Kidney (tissue), 14 donors: ENCODE measurements around the gene KLHDC7B. TPM values are rescaled to one million over a fixed set of nuclear protein-coding genes. Genes with fewer than 3 reads are reported as not detected.

Experiments used
- DNase-seq, 5 donors: peaks; one replicate each; pipeline ENCODE4 v3.0.0-alpha.2; 2013 to 2020
- FAIRE-seq: peaks from 2 replicates; lab custom pipeline; 2012; peaks lifted over from hg19 to GRCh38; lab: Jason Lieb, UNC
- H3K27ac ChIP-seq, 2 donors: one replicate each; pipeline ENCODE4 v1.7.0; 2013; ENCODE audit warnings: low read depth in 2 of 2, low read length in 2 of 2, inconsistent platforms in 1 of 2
- H3K27me3 ChIP-seq: one replicate; pipeline ENCODE4 v1.7.1; 2013; ENCODE audit warnings: low read length, inconsistent platforms; ENCODE audit not compliant: control insufficient read depth, insufficient read depth
- H3K36me3 ChIP-seq, 3 donors: one replicate each; pipeline versions ENCODE4 v1.7.0 to v1.7.1; 2013; ENCODE audit warnings: low read length in 3 of 3, control low read depth in 1 of 3, inconsistent platforms in 1 of 3; ENCODE audit not compliant: insufficient read depth in 3 of 3, control insufficient read depth in 2 of 3
- H3K4me1 ChIP-seq, 3 donors: one replicate each; pipeline versions ENCODE4 v1.7.0 to v1.7.1; 2013; ENCODE audit warnings: low read length in 3 of 3, inconsistent platforms in 1 of 3, low read depth in 1 of 3; ENCODE audit not compliant: control insufficient read depth in 2 of 3, insufficient read depth in 2 of 3
- H3K4me3 ChIP-seq, 3 donors: one replicate each; pipeline versions ENCODE4 v1.7.0 to v1.8.1; 2013; ENCODE audit warnings: low read length in 3 of 3, control low read depth in 1 of 3, inconsistent platforms in 1 of 3
- H3K9ac ChIP-seq, 3 donors: one replicate each; pipeline versions ENCODE4 v1.7.0 to v1.7.1; 2013; ENCODE audit warnings: low read length in 3 of 3, control low read depth in 1 of 3, inconsistent platforms in 1 of 3
- H3K9me3 ChIP-seq, 3 donors: one replicate each; pipeline versions ENCODE4 v1.7.0 to v1.7.1; 2013; ENCODE audit warnings: low read length in 3 of 3, control low read depth in 1 of 3, inconsistent platforms in 1 of 3; ENCODE audit not compliant: control insufficient read depth in 2 of 3, insufficient read depth in 1 of 3
- CTCF ChIP-seq: IDR thresholded peaks from 3 replicates; pipeline ENCODE4 v1.5.1; 2012; ENCODE audit warnings: mild to moderate bottlenecking, moderate library complexity, borderline replicate concordance; ENCODE audit not compliant: insufficient read depth; ENCODE audit errors: extremely low read depth
- intact Hi-C: fragments of 100-400 bp; cut with DNase I; formaldehyde crosslinking; loops from one replicate; pipeline ENCODE4 v1.11.1; 2022
- polyA plus RNA-seq: library from polyadenylated mRNA; stranded (reverse); fragments of 350-450 nt; fragmentation: Illumina TruSeq; extraction: RNeasy Lipid Tissue Mini Kit (QIAGEN cat#74804); gene quantifications from one replicate; pipeline ENCODE4 v1.2.3, GENCODE V29; 2014; ENCODE audit warnings: low read depth, low replicate concordance; ENCODE audit not compliant: insufficient read depth
- total RNA-seq: library from RNA; stranded (reverse); fragmentation: NEBNext Ultra II Directional; extraction: Animal tissue kit (Norgen Biotek cat#: 25700); gene quantifications from one replicate; pipeline ENCODE4 v1.2.1, GENCODE V29; 2021
- donor health status: control.
- donor health status: control.
- donor health status: control.
- donor health status: control.
- donor health status: control.
- donor health status: DM: yes; HTN: yes; CAD: no.
- donor health status: Normal renal cell carcinoma (clear cell type).

Gene KLHDC7B
- total and polyA plus RNA-seq, 2 donors from 2014 or later: 1.4 to 16.1 TPM

GRCh38 chr22:50577697-50577986 lies 31.9 kb downstream of the KLHDC7B start:
- FAIRE-seq (no peak), DNase-seq (no peak)
- Histone ChIP-seq H3K9ac (peak overlapping the region in 1 of 3 donors; percentile 19), H3K4me1 (peaks cover 0 to 16% (median 0%) of the 10 kb centered on the region in 3 donors), H3K36me3 (peaks cover 0 to 4% (median 0%) of the 10 kb centered on the region in 3 donors), H3K27ac (no peak overlapping the region), H3K9me3 (no peaks in the 10 kb centered on the region), H3K27me3 (no peaks in the 10 kb centered on the region), H3K4me3 (no peak overlapping the region)
- intact Hi-C loops: no loop called here
- no peak for TF ChIP-seq CTCF

GRCh38 chr22:50577987-50578775 lies 32.5 kb downstream of the KLHDC7B start, which contains the start of gene CPT1B:
Gene CPT1B (minus strand): TSS chr22:50578427. CDS start chr22:50577915, 512 bp downstream.
- Histone ChIP-seq H3K4me3 (no peak within 1 kb of the TSS), H3K4me1 (peaks cover 0 to 16% (median 0%) of the 10 kb centered on the region in 3 donors), H3K9me3 (no peaks in the 10 kb centered on the region), H3K9ac (peak within 1 kb of the TSS in 1 of 3 donors; percentile 19), H3K27ac (peak within 1 kb of the TSS; percentile 32 to 65), H3K36me3 (peaks cover 0 to 4% (median 0%) of the 10 kb centered on the region in 3 donors), H3K27me3 (no peaks in the 10 kb centered on the region)
- DNase-seq (peak in 4 of 5 donors; percentile 25 to 65 (median 50)), FAIRE-seq (no peak)
- no peak for TF ChIP-seq CTCF
- intact Hi-C loops: no loop called here

GRCh38 chr22:50578776-50579310 lies 33.1 kb downstream of the KLHDC7B start:
- no peak for TF ChIP-seq CTCF
- no peak overlapping the region for H3K4me3 ChIP-seq
- H3K9me3 ChIP-seq: no peaks in the 10 kb centered on the region
- intact Hi-C loops: no loop called here
- no peak for FAIRE-seq
- no peaks in the 10 kb centered on the region for H3K27me3 ChIP-seq
- no peak for DNase-seq
- H3K36me3 ChIP-seq: peaks cover 0 to 4% (median 0%) of the 10 kb centered on the region in 3 donors
- H3K4me1 ChIP-seq: peaks cover 0 to 21% (median 0%) of the 10 kb centered on the region in 3 donors
- H3K27ac ChIP-seq: peak overlapping the region; percentile 1 to 65
- peak overlapping the region in 1 of 3 donors; percentile 4 for H3K9ac ChIP-seq
